HS-27A (cell line): Measurements from ENCODE around the gene MBOAT1.
"Not testable (repeated sequence)": the region's sequence is repeated elsewhere in the genome, so short reads cannot be mapped to it uniquely, and the experiment has no call there.

ENCODE experiments used
- DNase-seq: peaks from one replicate; pipeline ENCODE4 v3.0.0-alpha.2; 2012; ENCODE audit warnings: low read depth, missing footprints

The MBOAT1 gene

DNA sequence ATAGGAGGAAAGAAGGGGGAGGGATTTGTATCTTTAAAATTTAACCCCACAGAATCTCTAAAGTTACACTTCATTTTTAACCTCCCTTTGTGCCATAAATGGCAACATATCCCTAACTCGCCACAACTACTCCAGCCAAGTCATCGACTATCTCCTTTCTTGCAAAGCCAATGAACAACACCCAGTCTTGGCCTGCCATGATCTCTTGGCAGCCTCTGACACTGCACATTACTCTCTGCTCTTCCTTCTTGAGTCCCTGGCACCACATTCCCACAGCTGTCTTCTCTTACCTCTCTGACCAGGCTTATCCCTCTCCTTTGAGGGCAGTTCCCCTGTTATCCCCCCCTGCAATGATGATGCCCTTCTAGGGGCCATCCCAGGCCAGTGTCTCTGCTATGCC lies 42.5 kb downstream of the MBOAT1 start:
- DNase-seq = no peak

DNA sequence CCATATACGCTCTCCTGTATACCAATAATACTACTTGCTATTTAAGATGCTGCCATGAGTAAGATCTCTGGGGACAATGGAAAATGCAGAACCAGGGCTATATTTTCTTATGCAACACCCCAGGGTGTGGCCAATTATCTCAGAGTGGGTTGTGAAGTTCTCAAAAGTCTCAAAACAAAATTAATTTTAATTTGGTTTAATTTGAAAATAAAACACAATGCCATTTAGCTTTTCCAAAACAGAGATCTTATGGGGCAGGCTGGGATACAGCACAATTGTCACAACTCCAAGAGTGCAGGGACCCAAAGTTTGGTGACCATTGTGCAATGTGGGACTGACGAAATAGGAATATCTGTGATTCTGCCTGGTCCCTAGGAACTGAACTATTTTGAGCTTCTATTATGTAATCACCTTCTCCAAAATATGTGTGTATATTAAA lies 43.1 kb downstream of the MBOAT1 start:
- no peak for DNase-seq

DNA sequence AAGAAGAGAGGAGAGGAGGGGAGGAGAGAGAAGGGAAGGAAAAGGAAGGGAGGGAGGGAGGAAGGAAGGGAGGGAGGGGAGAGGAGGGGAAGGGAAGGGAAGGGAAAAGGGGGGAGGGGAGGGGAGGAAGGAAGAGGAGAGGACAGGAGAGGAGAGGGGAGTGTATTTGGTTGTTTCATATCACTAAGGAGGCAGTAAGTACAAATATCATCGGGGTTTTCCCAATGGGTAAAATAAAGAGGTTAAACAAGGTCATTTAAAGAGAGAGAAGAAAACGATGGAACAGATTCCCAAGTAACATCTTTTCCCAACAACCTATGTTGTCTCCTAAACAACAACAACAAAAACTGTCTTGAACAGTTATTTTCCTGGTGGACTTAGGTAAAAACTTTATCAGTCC lies 43.6 kb downstream of the MBOAT1 start:
- DNase-seq = no peak

DNA sequence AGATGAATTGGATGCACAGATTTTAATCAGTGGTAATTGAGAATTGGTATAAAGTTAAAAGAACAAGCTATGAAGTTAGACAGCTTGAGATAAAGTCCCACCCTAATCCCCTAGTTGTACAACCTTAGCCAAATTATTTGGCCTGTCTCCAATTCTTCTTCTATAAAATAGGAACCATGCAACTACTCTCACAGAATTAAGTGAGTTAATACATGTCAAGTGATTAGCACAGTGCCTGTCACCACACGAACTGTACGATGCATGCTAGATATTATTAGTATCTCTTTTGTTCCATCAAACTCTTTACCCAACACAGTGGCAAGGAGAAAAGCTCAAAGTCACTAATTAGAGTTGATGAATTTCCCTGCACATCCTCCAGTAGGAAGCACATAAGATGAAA lies 44.7 kb downstream of the MBOAT1 start:
- DNase-seq = no peak

DNA sequence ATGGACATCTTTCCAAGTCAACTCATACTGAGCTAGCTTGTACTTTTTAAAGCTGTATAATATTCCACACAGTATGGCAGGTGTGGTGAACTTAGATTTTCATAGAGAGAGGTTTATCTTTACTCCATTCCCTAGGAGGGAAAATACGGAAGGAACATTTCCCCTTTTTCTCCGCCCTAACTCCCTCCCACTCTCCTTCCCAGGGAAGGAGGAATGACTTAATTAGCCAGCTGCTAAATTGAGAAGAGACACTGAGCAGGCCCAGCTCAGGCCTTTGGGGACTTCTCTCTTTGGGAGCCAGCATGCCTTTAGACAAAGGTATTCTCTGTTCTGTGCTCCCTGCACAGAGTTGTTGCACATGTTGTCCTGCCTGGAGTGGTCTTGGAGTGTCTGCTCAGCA lies 46.1 kb downstream of the MBOAT1 start:
- no peak for DNase-seq

DNA sequence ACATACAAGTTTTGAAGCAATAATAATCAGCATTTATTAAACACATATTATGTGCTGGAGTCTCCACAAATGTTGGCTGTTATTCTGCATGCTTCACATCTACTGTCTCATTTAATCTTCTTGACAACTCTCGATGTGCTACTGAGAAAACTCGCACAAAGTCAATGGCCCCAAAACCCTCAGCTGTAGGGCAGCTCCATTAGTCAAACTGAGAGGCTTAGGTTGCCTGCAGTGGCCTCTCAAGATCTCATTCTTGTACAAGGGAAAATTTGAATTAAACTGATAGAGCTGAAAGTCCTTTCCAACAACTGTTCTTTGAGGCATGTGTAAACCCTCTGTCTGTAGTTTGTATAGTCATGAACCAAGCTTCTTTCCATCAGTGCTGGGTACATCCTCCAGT lies 49.8 kb downstream of the MBOAT1 start:
- no peak for DNase-seq

DNA sequence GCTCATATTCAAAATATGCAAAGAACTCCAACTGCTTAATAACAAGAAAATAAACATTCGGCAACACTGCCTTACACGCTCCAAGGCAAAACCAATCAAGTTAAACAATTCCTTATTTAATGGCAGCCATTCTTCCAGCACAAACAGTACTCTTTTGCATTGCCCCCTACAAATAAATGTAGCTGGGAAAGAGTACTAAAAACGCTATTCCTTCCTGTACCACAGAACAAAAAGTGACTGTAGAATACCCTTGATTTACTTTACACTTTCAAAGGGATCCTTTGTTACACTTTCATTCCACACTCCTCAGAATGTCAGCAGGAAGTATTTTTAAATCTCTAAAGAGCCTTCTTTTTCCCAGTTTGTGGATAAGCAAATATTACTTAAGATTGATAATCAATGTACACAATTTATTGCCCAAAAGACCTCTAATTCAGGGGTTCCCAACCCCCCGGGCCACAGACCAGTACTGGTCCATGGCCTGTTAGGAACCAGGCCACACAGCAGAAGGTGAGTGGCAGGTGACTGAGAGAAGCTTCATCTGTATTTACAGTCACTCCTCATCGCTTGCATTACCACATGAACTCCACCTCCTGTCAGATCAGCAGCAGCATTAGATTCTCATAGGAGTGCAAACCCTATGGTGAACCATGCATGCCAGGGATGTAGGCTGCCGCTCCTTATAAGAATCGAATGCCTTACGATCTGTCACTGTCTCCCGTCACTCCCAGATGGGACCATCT lies 51.6 kb downstream of the MBOAT1 start:
- no peak for DNase-seq

DNA sequence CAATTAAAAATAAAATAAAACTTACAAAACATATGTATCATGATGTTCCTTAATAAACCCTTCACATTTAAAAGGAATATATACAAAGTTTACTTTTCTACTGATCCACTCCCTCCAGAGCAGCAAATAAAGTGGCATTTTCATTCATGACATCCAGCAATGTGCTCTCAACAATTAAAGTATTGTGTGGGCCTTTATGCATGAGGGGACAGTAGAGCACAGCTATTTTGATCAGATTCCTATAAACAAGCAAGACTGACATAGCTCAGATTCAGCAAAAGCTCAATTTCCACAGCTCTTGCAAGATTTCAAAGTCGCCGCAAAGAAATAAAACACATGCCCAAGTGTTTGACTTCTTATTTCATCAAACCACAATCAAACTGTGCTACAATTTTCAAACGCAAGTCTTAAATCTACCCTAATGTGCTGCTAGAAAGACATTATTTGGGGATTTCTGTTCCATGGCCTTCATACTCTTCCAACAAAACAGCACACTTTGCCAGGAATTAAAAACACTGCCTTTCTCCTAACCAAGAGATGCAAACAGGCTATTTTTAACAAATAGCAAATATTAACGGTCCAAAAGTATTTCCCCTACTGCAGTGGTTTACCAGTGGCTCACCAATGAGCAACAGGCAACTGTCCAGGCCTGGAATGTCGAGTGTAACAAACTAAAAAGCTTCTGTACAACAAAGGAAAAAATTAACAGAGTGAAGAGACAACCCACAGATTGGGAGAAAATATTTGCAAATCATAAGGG lies 52.3 kb downstream of the MBOAT1 start:
- no peak for DNase-seq

DNA sequence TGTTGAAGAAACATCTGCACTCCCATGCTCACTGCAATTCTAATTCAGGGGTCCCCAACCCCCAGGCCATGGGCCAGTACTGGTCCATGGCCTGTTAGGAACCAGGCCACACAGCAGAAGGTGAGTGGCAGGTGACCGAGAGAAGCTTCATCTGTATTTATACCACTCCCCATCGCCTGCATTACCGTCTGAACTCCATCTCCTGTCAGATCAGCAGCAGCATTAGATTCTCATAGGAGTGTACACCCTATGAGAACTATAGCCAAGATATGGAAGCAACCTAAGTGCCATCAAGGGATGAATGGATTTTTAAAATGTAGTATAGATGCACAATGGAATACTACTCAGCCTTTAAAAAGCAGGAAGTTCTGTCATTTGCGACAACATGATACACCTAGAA lies 53.2 kb downstream of the MBOAT1 start:
- no peak for DNase-seq

DNA sequence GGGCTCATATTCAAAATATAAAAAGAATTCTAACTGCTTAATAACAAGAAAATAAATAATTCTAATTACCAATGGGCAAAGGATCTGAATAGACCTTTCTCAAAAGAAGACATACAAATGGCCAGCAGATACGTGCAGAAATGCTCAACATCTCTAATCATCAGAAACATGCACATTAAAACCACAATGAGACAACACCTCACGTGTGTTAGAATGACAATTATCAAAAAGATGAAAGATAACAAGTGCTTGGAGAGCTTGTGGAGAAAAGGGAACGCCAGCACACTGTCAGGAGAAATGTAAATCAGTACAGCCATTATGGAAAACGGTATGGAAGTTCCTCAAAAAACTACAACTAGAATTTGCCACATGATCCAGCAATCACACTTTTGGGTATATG lies 53.6 kb downstream of the MBOAT1 start:
- no peak for DNase-seq

DNA sequence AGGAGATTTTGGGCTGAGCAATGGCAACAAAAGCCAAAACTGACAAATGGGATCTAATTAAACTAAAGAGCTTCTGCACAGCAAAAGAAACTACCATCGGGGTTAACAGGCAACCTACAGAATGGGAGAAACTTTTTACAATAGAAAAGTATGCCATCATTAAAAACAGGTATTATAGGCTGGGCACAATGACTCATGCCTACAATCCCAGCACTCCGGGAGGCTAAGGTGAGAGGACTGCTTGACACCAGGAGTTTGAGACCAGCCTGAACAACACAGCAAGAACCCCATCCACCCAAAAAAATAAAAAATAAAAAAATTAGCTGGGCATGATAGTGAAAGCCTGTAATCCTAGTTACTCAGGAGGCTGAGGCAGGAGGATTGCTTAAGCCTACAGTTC lies 55.4 kb downstream of the MBOAT1 start:
- no peak for DNase-seq

DNA sequence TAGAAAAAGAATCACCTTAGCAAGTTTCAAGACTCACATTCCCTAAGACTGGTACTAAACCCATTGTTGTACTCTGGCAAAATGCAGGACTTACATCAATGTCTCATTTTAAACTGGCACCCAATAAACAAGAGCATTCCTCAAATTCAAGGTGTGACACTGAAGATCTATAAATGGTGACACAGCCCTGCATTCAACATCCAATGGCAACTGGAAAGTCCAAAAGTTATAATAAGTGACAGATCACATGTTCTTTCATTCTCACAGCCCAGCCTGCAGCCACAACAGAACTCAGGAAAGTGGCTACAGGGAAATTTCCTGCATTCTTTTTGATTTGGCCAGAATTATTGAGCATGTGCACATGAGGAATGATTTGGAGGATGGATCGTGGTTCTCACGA lies 57.5 kb downstream of the MBOAT1 start:
- DNase-seq = no peak

DNA sequence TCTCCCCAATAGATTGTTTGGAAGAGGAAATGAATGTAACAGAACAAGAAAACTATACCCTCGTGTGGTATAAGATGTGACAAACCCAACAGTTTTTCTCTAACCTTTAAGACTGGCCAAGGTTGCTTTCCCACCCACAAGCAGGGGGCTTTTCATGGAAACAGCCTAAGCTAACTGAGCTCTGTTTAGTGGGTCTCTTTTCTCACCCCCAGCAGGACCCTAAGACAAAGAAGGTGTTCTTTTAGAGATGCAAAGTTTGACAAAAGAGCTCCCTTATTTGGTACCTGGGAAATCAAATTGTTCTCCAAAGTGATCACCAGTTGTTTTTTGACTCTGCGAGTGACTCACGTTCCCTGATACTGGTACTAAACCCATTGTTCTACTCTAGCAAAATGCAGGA lies 59.1 kb downstream of the MBOAT1 start:
- DNase-seq = no peak

DNA sequence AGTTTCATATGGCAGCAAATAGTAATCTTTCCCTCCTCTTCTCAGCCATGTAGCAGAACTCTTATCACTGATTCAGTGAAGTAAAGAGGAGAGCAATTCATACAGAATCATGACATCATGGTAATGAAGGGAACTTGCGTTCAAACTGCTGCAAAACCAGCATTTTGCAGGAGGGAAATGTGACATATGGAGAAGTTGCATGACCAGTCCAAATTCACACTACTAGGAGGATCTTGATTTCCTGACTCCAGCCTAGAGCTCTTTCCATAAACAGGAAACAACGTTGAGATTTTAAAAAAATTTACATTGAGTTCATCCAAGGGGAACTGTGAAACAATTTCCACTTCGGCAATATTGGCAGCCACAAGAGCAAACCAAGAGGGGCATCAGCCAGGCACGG lies 63.8 kb downstream of the MBOAT1 start:
- no peak for DNase-seq

DNA sequence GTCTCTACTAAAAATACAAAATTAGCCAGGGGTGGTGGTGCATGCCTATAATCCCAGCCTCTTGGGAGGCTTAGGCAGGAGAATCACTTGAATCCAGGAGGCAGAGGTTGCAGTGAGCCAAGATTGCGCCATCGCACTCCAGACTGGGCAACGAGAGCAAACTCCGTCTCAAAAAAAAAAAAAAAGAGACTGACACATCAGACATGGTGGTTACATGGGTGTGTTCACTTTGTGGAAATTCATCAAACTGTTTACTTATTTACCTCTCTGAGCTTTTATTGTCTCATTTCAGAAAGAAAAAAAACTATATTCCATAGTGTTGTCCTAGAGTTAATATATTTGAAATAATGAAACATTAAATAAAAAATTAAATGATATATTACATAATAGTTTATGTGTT lies 64.8 kb downstream of the MBOAT1 start:
- no peak for DNase-seq

DNA sequence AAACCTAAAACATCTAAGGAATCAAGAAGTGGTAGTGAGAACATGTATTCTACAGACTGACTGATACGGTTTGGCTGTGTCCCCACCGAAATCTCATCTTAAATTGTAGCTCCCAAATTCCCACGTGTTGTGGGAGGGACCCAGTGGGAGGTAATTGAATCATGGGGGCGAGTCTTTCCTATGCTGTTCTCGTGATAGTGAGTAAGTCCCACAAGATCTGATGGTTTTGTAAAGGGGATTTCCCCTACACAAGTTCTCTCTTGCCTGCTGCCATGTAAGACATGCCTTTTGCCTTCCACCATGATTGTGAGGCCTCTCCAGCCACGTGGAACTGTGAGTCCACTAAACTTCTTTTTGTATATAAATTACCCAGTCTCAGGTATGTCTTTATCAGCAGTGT lies 65.4 kb downstream of the MBOAT1 start:
- DNase-seq = not testable (repeated sequence)

DNA sequence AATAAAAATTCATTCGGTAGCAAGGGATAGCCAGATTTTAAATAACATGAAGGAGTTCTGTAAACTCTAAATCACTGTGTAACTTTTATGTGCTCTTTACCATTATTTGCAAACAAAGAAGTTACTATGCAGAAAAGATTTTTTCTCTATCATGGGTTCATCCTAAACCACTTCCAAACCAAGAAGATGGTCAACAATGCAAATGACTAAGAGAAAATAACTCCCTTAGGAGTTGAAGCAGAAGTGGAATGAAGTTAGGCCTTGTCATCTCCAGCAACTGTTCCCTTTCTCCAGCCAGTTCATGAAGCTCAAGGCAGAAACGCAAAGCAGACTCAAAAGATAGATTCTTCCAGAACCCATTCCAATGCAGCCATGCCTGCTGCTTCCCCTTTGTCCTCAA lies 66.0 kb downstream of the MBOAT1 start:
- no peak for DNase-seq

DNA sequence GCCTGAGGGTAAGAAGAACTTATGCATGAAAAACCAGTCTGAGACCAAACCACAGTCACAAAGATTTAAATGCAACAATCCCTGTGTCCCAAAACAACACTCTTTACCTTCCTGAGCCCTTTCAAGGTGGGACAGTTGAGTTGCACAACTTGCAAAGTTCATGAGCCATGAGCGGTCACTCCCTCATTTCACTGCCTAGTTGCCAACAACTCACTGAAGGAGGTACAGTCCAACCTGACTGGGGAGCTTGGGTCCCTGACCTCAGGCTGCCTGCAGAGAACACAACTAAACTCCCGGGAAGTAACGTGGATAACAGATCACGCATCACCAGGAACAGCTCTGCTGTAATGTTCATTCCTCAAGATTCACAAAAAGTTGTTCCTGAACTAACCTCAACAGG lies 69.4 kb downstream of the MBOAT1 start:
- DNase-seq = no peak

DNA sequence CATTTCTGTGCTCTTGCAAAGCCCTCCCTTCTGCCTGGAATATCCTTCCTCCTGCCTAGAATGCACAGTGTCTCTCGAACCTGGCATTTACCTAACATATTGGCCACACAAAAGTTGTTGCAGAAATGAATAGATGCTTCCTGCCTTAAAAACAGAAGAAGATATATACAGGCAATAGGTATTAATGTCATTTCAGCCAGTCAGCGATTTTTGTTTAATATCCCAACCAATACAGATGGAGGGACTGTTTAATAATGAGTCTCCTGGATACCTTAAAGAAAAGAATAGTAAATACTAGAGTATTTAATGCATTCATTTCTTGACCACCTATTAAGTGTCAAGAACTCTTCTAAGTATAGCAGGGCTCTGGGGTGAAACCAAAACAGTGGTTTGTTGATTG lies 70.3 kb downstream of the MBOAT1 start:
- DNase-seq = no peak

DNA sequence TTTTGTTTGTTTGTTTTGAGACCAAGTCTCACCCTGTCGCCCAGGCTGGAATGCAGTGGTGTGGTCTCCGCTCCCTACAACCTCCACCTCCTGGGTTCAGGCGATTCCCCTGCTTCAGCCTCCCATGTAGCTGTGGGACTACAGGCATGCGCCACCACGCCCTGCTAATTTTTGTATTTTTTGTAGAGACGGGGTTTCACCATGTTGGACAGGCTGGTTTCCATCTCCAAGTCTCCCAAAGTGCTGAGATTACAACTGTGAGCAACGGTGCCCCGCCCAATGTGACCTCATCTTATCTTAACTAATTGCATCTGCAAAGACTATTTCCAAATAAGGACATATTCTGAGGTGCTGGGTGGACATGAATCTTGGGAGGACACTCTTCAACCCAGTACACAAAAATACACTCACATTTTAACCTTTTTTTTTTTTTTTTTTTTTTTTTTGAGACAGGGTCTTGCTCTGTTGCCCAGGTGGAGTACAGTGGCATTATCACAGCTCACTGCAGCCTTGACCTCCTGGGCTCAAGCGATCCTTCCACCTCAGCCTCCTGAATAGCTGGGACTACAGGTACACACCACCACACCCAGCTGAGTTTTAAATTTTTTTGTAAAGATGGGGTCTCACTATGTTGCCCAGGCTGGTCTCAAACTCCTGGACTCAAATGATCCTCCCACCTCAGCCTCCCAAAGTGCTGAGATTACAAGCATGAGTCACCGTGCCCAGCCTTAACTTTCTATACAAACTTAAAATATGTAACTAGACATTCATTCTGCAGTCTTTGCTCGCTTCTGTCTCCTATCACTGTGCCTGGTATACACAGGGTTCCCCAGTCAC lies 72.9 kb downstream of the MBOAT1 start:
- DNase-seq = not testable (repeated sequence)

DNA sequence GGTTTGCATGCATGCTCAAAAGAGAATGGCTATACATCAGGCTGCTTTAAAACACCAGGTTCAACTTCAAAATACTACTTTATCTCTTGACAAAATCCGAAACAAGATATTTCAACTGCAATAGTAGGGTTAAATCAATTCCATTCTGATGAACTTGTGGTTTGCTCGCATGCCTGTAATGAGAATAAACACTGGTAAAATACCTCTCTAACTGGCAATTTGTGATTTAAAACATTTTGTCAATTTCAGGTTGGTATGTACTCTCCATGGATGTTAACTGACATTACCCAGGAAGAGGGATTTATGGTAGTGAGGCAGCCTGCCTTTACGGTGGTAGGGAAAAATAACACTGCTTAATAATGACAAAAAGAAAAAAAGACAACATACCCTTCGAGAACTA lies 74.4 kb downstream of the MBOAT1 start:
- no peak for DNase-seq

DNA sequence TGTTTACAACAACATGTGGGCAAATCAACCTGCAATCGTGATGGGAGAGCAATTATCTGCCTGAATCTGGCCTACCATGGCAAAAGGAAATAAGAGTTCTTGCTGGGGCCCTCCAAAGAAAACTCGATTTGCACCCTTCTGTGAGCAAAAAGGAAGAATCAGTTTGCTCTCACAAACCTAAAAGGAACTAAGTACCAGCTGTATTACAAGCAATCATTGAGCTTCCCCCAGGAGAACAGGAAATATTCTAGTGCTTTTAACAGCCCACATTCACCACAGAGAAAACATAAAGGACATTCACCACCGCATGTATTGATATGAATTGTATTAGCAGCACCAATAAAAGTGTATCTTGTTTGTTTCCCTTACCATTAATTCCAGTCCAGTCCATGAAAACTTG lies 75.0 kb downstream of the MBOAT1 start:
- no peak for DNase-seq
